ENCODE measurements around the gene MRM1.

GRCh38 chr17:36611345-36612072 lies 10.1 kb downstream of the MRM1 start:
- TF ChIP-seq CTCF (IDR thresholded peaks at IDR 0.05; ENCODE audit: low read depth, low read length) = no peak
- TF ChIP-seq EZH2phosphoT487 (IDR thresholded peaks at IDR 0.05; ENCODE audit: low read depth) = no peak

All from OCI-LY3 (cell line).